Measurements from ENCODE around the gene SLC4A9. TPM values are rescaled to one million over a fixed set of nuclear protein-coding genes. Genes with fewer than 3 reads are reported as not detected.

SLC4A9 gene
- total and polyA plus RNA-seq, 2 donors from 2014 or later = 2.5 to 29.9 TPM

DNA sequence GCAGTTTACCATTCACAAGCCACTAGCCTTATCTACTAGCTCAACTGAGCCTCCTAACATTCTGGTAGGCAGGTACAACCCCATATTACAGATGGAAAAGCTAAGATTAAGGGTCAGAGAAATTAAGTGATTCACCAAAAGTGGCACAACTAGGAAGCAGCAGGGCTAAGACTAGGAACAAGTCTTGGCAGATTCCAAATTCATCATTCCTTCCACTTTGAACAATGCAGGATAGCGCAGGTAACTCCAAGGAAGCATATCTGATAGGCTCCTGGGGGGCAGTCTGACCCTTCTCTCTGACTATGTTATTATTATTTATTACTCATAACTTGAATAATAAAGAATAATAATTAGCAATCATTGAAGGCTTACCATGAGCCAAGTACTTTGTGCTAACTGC lies 22.1 kb upstream of the SLC4A9 start:
- intact Hi-C loops (cut with DNase I) = no loop called here
- no peaks in the 10 kb centered on the region for H3K27me3 ChIP-seq (ENCODE audit: control insufficient read depth, insufficient read depth, low read length)
- no peak overlapping the region for H3K4me3 ChIP-seq (ENCODE audit: low read length in 3 of 3)
- H3K4me1 ChIP-seq (ENCODE audit: control insufficient read depth in 2 of 3, insufficient read depth in 2 of 3, low read depth in 1 of 3, low read length in 3 of 3) = peaks cover 0 to 2% (median 0%) of the 10 kb centered on the region in 3 donors
- H3K9me3 ChIP-seq (ENCODE audit: control insufficient read depth in 2 of 3, insufficient read depth in 1 of 3, low read length in 3 of 3) = no peaks in the 10 kb centered on the region
- DNase-seq (no peak), FAIRE-seq (no peak)
- H3K36me3 ChIP-seq (ENCODE audit: control insufficient read depth in 2 of 3, insufficient read depth in 3 of 3, low read length in 3 of 3) = peaks cover 3 to 5% (median 4%) of the 10 kb centered on the region in 3 donors
- TF ChIP-seq, protein P1, sequence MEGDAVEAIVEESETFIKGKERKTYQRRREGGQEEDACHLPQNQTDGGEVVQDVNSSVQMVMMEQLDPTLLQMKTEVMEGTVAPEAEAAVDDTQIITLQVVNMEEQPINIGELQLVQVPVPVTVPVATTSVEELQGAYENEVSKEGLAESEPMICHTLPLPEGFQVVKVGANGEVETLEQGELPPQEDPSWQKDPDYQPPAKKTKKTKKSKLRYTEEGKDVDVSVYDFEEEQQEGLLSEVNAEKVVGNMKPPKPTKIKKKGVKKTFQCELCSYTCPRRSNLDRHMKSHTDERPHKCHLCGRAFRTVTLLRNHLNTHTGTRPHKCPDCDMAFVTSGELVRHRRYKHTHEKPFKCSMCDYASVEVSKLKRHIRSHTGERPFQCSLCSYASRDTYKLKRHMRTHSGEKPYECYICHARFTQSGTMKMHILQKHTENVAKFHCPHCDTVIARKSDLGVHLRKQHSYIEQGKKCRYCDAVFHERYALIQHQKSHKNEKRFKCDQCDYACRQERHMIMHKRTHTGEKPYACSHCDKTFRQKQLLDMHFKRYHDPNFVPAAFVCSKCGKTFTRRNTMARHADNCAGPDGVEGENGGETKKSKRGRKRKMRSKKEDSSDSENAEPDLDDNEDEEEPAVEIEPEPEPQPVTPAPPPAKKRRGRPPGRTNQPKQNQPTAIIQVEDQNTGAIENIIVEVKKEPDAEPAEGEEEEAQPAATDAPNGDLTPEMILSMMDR (IDR thresholded peaks at IDR 0.05; ENCODE audit: borderline replicate concordance, extremely low read depth, insufficient read depth) = no peak
- H3K27ac ChIP-seq (ENCODE audit: low read depth in 2 of 2, low read length in 2 of 2) = no peak overlapping the region
- no peak overlapping the region for H3K9ac ChIP-seq (ENCODE audit: low read length in 3 of 3)

DNA sequence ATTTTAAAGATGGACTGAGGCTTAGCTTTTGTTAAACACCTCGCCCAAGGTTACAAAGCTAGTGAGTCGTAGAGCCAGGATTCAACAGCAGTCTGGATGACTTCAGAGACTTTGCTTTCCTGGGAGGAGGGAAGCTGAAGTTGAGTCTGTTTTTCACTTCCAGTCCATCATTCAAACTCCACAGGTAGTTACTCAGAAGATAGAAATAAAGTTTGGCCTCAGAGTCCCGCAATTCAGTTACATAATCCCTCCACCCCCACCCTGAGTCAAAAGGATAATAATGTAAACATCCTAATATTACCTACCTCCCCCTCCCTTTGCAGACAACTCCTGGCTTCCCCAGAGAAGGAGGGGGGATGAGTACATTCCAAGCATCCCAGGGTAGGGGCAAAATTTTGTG lies 21.7 kb upstream of the SLC4A9 start:
- H3K27ac ChIP-seq (ENCODE audit: low read depth in 2 of 2, low read length in 2 of 2) = no peak overlapping the region
- H3K9ac ChIP-seq (ENCODE audit: low read length in 3 of 3) = no peak overlapping the region
- DNase-seq = no peak

DNA sequence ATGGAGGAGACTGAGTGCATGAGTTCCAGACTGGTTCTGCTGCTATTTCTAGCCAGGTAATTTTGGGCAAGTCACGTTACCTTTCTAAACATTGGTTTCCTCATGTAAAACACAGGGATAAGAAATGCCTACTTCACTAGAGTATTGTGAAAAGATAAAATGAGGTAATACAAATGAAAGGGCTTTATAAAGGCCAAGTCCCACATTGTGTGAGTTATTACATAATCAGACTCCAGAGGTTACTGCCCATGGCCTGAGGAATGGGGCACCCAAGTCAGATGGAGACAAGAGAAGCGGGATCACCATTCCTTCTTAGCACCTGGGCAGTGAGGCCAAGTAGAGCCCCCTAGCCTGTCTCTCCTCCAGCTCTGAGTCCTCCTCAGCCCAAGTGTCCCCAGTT lies 21.1 kb upstream of the SLC4A9 start:
- Histone ChIP-seq H3K4me3 (ENCODE audit: low read length in 3 of 3) (no peak overlapping the region), H3K36me3 (ENCODE audit: control insufficient read depth in 2 of 3, insufficient read depth in 3 of 3, low read length in 3 of 3) (peaks cover 2 to 5% (median 3%) of the 10 kb centered on the region in 3 donors), H3K27ac (ENCODE audit: low read depth in 2 of 2, low read length in 2 of 2) (no peak overlapping the region), H3K27me3 (ENCODE audit: control insufficient read depth, insufficient read depth, low read length) (no peaks in the 10 kb centered on the region), H3K9me3 (ENCODE audit: control insufficient read depth in 2 of 3, insufficient read depth in 1 of 3, low read length in 3 of 3) (no peaks in the 10 kb centered on the region), H3K9ac (ENCODE audit: low read length in 3 of 3) (no peak overlapping the region), H3K4me1 (ENCODE audit: control insufficient read depth in 2 of 3, insufficient read depth in 2 of 3, low read depth in 1 of 3, low read length in 3 of 3) (peaks cover 0 to 6% (median 0%) of the 10 kb centered on the region in 3 donors)
- intact Hi-C loops (cut with DNase I) = no loop called here
- FAIRE-seq = no peak
- DNase-seq = no peak
- TF ChIP-seq, protein P1 (IDR thresholded peaks at IDR 0.05; ENCODE audit: borderline replicate concordance, extremely low read depth, insufficient read depth) = no peak

More for the DNA sequence above, 21.7 kb upstream of the SLC4A9 start:
- H3K4me1 ChIP-seq (ENCODE audit: control insufficient read depth in 2 of 3, insufficient read depth in 2 of 3, low read depth in 1 of 3, low read length in 3 of 3) = peaks cover 0 to 4% (median 0%) of the 10 kb centered on the region in 3 donors
- no peaks in the 10 kb centered on the region for H3K27me3 ChIP-seq (ENCODE audit: control insufficient read depth, insufficient read depth, low read length)
- H3K36me3 ChIP-seq (ENCODE audit: control insufficient read depth in 2 of 3, insufficient read depth in 3 of 3, low read length in 3 of 3) = peaks cover 2 to 5% (median 3%) of the 10 kb centered on the region in 3 donors
- TF ChIP-seq, protein P1 (IDR thresholded peaks at IDR 0.05; ENCODE audit: borderline replicate concordance, extremely low read depth, insufficient read depth) = no peak
- no peak overlapping the region for H3K4me3 ChIP-seq (ENCODE audit: low read length in 3 of 3)
- H3K9me3 ChIP-seq (ENCODE audit: control insufficient read depth in 2 of 3, insufficient read depth in 1 of 3, low read length in 3 of 3) = no peaks in the 10 kb centered on the region
- FAIRE-seq = no peak
- intact Hi-C loops (cut with DNase I) = no loop called here

DNA sequence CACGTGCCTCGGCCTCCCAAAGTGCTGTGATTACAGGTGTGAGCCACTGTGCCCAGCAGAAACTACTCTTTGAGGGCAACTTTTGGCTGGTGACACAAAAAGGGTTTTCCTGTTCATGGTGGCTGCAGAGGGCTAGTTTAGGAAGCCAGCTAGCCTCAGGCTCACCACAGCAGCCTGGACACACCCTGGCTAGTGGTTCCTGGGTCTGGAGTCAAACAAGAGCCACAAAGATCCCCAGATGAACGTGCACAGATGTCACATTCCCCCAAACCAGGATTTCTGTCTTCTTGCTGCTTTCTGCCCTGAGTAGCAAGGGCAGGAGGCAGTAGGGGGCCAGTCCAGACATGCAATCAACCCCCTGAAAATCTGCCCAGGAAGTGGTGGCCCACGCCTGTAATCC lies 20.4 kb upstream of the SLC4A9 start:
- H3K9ac ChIP-seq (ENCODE audit: low read length in 3 of 3) = no peak overlapping the region
- H3K4me1 ChIP-seq (ENCODE audit: control insufficient read depth in 2 of 3, insufficient read depth in 2 of 3, low read depth in 1 of 3, low read length in 3 of 3) = peaks cover 0 to 6% (median 0%) of the 10 kb centered on the region in 3 donors
- DNase-seq (no peak), FAIRE-seq (no peak)
- H3K27me3 ChIP-seq (ENCODE audit: control insufficient read depth, insufficient read depth, low read length) = no peaks in the 10 kb centered on the region
- intact Hi-C loops (cut with DNase I) = no loop called here
- H3K36me3 ChIP-seq (ENCODE audit: control insufficient read depth in 2 of 3, insufficient read depth in 3 of 3, low read length in 3 of 3) = peaks cover 2 to 5% (median 3%) of the 10 kb centered on the region in 3 donors
- H3K4me3 ChIP-seq (ENCODE audit: low read length in 3 of 3) = no peak overlapping the region
- TF ChIP-seq, protein P1 (IDR thresholded peaks at IDR 0.05; ENCODE audit: borderline replicate concordance, extremely low read depth, insufficient read depth) = no peak
- H3K9me3 ChIP-seq (ENCODE audit: control insufficient read depth in 2 of 3, insufficient read depth in 1 of 3, low read length in 3 of 3) = no peaks in the 10 kb centered on the region
- H3K27ac ChIP-seq (ENCODE audit: low read depth in 2 of 2, low read length in 2 of 2) = no peak overlapping the region

Data from kidney (tissue), 14 donors.